ENCODE data around the gene ZNF71.

Gene ZNF71

GRCh38 chr19:56642711-56643459 lies 47.8 kb downstream of the ZNF71 start, which contains the start of gene SMIM17:
Gene SMIM17 (plus strand): TSS chr19:56643159. CDS start chr19:56645668, 2,509 bp downstream.
- Histone ChIP-seq H3K27ac (no peak within 1 kb of the TSS), H3K9ac (no peak within 1 kb of the TSS), H2AFZ (no peak within 1 kb of the TSS), H3K4me3 (ENCODE audit: low read depth, low read length) (no peak within 1 kb of the TSS), H3K9me3 (ENCODE audit: control insufficient read depth, low read length) (no peaks in the 10 kb centered on the region), H3K4me1 (no peaks in the 10 kb centered on the region), H3K36me3 (ENCODE audit: control insufficient read depth, insufficient read depth, low read length) (no peaks in the 10 kb centered on the region), H3K4me2 (ENCODE audit: low read length) (no peak within 1 kb of the TSS), H3K79me2 (no peaks in the 10 kb centered on the region), H3K27me3 (ENCODE audit: control insufficient read depth, insufficient read depth, low read length) (no peaks in the 10 kb centered on the region)
- no peak for TF ChIP-seq CTCF (IDR thresholded peaks at IDR 0.05)

- Histone ChIP-seq H3K79me2 (no peaks in the 10 kb centered on the region), H3K27me3 (ENCODE audit: control insufficient read depth, insufficient read depth, low read length) (no peaks in the 10 kb centered on the region), H3K4me1 (no peaks in the 10 kb centered on the region), H3K9ac (no peak overlapping the region), H3K4me2 (ENCODE audit: low read length) (no peak overlapping the region), H2AFZ (no peak overlapping the region), H3K36me3 (ENCODE audit: control insufficient read depth, insufficient read depth, low read length) (no peaks in the 10 kb centered on the region), H3K4me3 (ENCODE audit: low read depth, low read length) (no peak overlapping the region), H3K27ac (no peak overlapping the region), H3K9me3 (ENCODE audit: control insufficient read depth, low read length) (no peaks in the 10 kb centered on the region)
- TF ChIP-seq CTCF (IDR thresholded peaks at IDR 0.05): no peak
Measured at GRCh38 chr19:56643460-56643955, 48.4 kb downstream of the ZNF71 start.

- Histone ChIP-seq H3K27ac (no peak overlapping the region), H3K9me3 (ENCODE audit: control insufficient read depth, low read length) (no peaks in the 10 kb centered on the region), H3K36me3 (ENCODE audit: control insufficient read depth, insufficient read depth, low read length) (no peaks in the 10 kb centered on the region), H3K79me2 (no peaks in the 10 kb centered on the region), H3K4me2 (ENCODE audit: low read length) (no peak overlapping the region), H3K9ac (no peak overlapping the region), H3K4me1 (no peaks in the 10 kb centered on the region), H3K27me3 (ENCODE audit: control insufficient read depth, insufficient read depth, low read length) (no peaks in the 10 kb centered on the region), H3K4me3 (ENCODE audit: low read depth, low read length) (no peak overlapping the region), H2AFZ (no peak overlapping the region)
- no peak for TF ChIP-seq CTCF (IDR thresholded peaks at IDR 0.05)
Measured at GRCh38 chr19:56654151-56654550, 59.0 kb downstream of the ZNF71 start.

GRCh38 chr19:56660381-56661107 lies 65.4 kb downstream of the ZNF71 start:
- Histone ChIP-seq H3K4me3 (ENCODE audit: low read depth, low read length) (no peak overlapping the region), H3K36me3 (ENCODE audit: control insufficient read depth, insufficient read depth, low read length) (no peaks in the 10 kb centered on the region), H3K4me2 (ENCODE audit: low read length) (peak overlapping the region; percentile 57), H3K9me3 (ENCODE audit: control insufficient read depth, low read length) (no peaks in the 10 kb centered on the region), H3K9ac (no peak overlapping the region), H3K27ac (no peak overlapping the region), H3K79me2 (no peaks in the 10 kb centered on the region), H3K4me1 (no peaks in the 10 kb centered on the region), H2AFZ (peak overlapping the region; percentile 8), H3K27me3 (ENCODE audit: control insufficient read depth, insufficient read depth, low read length) (no peaks in the 10 kb centered on the region)
- TF ChIP-seq CTCF (IDR thresholded peaks at IDR 0.05): peak; percentile 23
